HTR-8/SVneo (cell line): ENCODE data around the gene NTM.
"Not testable (repeated sequence)": the region's sequence is repeated elsewhere in the genome, so short reads cannot be mapped to it uniquely, and the experiment has no call there.

Source experiments
- DNase-seq: peaks from one replicate; pipeline ENCODE4 v3.0.0; 2011; ENCODE audit warnings: low spot score, mixed read lengths; ENCODE audit not compliant: insufficient read length
- FAIRE-seq: peaks from 2 replicates; lab custom pipeline; 2011; peaks lifted over from hg19 to GRCh38; lab: Jason Lieb, UNC

The NTM gene

DNA sequence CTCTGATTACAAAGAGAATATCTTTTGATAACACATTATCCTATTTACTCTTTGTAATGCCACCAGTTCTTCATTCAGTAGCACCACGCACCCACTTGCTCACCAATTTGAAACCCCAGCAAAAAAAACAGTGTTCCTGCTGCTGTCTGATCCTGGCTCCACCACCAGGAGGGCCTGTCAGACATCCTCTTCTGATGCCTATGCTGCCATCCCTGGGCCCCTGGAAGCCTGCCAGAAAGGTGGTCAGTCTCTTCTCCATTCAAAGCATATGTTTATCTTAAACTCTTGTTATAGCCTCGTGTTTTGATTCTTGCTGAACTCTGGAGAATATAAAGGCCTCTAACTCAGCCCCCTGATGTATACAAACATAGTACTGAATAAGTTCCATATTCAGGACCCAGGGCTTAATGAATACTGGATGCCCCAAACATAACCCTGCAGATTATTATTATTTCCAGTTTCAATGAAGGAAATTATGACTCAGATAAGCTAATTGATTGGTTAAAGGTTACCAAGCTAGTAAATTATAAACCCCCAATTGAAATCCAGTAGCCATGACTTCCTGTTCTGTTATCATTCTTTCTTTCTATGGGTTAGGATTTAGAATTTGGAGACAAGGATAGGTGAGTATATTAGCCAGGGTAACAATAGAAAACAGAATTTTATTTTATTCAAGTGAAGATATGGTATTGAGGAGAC lies 116.7 kb downstream of the NTM start:
- DNase-seq = no peak
- FAIRE-seq = no peak

DNA sequence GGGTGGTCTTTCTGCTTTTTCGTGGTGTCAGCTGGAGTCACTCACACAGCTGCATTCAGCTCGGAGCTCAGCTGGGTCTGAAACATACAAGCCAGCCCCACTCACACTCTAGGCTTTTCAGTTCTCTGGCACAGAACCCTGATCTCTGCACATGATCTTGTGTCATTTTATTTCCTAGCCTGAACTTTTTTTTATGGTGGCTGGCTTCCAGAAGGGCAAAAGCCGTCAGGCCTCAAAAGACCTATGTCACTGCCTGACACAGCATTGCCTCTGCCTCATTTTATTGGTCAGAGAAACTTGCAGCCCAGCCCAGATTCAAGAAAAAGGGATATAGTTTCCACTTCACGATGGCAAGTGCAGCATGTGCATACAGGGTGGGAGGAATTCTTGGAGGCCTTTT lies 117.8 kb downstream of the NTM start:
- FAIRE-seq (no peak), DNase-seq (no peak)

DNA sequence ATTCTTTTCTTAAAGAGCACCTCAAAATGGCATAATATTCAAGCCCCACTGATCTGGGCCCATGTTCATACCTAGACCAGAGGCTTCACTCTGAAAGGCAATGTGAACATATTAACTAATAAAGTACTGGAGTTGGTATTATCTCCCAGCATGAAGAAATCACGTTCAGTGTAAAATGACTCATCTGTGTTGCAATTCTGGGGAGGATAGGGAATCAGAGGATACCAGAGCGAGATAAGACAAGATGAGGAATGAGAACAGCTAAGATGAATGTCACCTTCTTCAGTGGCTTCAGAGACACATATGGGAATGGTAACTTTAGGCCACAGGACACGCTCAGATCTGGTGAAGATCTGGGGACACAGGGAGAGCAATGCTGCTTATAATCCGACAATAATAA lies 121.1 kb downstream of the NTM start:
- FAIRE-seq (no peak), DNase-seq (no peak)

DNA sequence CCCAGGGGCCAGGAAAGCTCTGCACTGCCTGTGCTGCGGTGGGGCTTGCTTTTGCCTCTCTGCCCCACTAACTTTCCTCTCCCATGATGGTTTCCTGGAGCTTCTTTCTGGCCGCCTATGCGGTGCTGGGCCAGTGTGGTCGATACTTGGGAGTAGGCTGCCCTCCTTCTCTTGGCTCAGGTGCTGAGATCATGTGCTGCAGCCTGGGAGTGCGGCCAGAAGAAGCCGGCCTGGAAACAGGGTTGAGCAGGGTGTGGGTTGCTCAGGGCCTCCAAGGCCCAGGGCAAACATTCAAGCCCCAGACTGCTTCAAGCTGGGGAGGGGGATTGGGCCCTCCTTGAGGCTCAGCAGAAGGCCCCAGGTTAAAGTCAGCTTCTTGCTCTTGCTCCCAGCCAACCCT lies 125.0 kb downstream of the NTM start:
- FAIRE-seq (no peak), DNase-seq (no peak)

DNA sequence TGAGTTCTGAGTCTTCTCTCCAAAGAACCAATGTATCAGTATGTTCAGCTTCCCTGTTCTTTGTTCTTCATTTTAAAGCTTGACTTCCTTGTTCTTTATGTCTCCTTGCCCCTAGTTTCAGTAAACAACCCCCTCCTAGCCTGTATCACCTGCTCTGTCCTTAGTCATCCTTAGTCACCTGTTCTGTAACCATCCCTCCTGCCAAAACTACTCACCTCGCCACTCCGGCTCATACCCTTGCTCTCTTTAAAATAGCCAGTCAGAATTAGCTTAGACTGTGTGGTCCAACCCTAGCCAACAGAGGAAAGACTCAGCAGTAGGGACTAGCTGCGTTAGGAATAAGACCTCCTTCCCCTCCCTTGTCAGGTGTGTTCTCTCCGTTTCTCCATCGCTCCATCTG lies 127.3 kb downstream of the NTM start:
- not testable (repeated sequence) for DNase-seq, FAIRE-seq

DNA sequence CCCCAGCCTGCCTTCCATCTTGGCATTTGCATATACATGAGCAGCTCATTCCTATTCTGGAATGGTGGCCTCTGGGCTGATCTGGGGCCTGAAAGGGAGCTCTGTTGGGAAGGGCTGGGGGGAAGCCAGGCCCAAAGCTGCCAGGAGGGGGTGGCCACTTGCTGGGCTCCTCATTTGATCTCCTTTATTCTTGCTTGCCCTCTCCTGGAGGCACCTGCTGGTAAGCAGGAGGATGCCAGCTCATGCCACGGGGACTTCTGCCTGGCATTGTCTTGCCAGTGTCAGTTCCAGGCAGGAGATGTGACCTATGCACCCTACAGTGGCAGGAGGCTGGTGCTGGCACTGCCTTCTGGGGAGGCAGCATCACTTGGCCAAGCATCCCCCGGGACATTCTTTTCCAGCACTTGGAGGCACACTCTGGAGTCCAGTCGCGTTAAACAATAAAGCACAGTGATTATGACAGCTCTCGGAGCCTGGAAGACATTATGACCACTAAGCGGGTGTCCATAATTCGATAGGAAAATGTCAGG lies 128.3 kb downstream of the NTM start:
- no peak for DNase-seq
- no peak for FAIRE-seq

DNA sequence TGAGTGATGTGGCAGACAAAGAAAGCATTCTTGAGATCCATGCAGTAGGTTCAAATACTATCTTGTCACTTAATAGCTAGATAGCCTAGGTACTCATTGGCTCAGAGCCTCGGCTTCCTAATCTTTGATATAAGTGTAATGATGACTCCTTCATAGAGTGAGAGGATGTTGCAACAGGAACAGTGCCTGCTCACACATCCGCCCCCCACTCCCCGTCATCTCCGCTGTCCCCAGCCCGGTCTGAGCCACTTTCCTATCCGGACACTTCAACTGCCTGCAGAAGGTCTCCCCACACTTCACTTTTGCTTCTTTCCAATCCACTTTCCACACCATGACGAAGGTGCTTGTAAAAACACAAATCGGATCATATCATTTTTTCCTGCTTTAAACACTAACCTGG lies 128.8 kb downstream of the NTM start:
- FAIRE-seq = no peak
- DNase-seq = no peak

DNA sequence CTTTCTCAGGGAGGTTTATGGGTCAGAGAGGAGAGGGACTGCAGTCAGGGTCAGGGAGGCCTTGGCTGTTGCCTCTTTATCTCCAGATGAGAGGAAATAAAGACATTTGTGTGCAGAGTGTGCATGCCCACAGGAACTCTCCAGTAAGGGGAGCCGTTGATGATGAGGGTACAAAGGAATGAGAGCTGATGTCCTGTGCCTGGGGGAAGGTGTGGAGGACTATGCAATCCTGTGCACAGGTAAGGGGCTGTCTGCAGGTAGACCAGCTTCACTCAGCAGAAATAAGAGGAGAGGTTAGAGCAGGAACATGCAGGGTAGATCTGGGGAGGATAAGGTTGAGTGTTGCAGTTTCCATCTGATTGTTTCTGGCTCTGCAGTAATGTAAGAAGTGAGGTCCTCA lies 132.6 kb downstream of the NTM start:
- FAIRE-seq = no peak
- no peak for DNase-seq

DNA sequence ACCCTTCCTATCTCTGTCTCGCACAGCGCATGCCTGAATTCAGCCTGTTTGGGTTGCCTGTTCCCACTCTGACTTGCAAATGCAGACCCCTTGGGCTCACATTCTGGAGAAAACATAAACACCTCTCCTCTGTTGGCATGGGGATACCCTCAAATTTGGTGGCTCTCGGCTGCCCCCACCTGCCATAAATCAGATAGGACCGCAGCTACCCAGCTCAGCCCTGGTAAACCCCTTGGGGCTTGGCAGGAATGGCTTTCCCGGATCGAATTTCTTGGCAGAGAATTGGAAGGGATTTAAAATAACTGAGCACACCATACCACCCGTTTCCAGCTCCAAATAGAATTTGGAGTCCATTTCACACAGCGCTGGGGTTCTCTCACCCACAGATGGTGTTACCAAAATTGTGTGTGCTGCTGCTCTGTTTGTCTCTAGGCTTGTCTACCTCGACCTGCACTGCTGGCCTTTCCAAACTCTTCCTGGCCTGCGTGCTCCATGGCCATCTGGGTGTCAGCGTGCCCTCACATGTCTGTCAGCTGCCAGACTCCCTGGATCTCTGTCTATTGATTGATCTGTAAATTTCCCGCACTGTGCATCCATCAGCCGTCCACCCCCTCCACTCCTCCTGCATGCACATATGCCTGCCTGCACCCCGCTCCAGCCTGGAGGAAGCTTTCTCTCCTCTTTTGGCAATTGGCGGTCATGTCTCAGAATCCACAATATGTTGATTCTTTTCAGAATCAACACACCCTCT lies 134.0 kb downstream of the NTM start:
- DNase-seq = no peak
- FAIRE-seq = no peak

DNA sequence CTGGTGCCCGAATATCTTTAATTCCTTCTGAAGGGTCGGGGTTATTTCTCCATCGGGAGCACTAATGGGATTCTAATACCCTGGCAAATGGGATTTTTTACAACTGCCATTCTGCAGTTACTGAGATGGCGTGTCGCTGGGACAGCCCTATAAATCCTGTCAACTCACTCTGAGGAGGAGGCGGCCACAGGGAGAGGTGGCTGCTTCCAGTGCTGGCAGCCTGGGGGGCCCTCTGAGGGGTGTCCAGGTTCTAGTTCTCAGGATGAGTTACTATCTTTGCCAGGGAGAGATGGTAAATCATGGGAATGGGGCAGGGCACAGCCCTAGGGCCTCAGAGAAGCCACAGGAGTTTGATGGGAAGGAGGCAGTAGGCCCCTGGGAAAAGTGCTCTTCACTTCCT lies 135.9 kb downstream of the NTM start:
- FAIRE-seq = no peak
- no peak for DNase-seq

DNA sequence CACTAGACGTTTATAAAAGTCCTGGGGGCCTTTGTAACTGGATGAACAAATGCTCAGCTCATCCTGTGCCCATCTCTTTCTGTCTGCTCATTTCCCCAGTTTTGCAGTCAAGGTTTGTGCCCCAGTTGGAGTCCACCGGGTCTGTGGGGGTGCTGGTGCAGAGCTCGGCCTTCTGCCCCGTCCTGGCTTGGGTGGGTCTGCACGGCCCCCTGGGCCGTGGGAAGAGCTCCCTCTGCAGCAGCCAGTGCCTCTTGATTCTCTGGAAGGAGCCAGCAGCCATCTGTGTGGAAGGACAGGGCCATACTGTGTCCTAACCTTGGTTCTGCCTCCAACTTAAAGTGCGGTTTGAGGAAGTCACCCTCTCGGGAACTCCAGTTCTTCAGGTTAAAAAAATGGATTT lies 140.2 kb downstream of the NTM start:
- no peak for FAIRE-seq
- DNase-seq = no peak

DNA sequence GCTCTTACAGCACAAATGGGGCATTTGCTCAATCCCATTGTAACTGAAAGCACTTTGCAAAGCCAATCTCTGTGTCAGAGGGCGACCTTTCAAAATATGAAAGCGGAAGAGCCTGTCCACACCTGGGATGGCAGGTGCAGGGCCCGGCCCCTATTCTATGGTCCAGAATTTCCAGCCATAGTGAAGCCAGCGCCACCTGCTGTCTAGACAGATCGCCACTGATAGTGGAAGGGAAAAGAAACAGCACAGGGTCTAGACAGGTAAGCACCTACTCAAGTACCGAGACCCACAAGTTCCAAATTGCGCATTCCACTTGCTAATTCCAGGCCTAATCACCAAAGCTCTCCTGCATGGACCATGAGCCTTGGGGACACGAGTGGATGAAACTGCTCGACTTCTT lies 141.4 kb downstream of the NTM start:
- no peak for DNase-seq
- FAIRE-seq = no peak

DNA sequence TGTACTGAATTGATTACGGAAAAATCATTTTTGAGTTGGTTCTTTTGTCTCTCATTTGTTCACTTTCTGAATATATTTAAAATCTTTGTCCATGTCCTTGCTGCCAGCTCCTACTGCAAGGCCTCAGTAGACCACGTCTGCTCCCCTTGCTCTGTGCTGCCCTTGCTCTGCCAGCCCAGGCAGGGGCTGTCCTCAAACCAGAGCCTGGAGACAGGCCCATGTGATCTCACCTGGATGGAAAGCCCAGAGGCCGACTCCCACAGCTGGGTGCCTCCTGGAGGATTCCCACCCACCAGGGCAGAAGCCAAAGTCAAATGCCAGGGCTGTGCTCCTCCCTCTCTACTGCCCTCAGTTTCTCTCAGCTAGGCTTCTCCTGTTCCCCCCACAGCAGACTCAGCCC lies 141.8 kb downstream of the NTM start:
- DNase-seq = no peak
- no peak for FAIRE-seq

DNA sequence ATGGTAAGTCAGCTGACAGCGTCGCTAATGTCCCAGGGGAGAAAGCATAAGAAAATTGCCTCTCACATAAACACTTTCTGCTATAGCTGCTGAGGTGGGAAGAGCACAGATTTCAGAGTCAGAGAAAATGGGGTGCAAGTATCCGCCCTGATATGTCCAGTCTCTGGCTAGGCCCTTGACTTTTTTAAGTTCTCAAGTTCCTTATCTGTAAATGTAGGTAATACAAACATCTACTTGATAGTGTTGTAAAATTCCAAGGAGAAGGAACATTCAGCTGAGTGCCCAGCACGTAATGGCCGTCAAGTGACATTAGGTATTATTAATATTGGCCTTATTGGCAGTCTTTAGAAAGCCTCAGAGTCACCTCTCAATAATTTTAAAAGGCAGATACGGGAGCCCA lies 143.6 kb downstream of the NTM start:
- DNase-seq (no peak), FAIRE-seq (no peak)

DNA sequence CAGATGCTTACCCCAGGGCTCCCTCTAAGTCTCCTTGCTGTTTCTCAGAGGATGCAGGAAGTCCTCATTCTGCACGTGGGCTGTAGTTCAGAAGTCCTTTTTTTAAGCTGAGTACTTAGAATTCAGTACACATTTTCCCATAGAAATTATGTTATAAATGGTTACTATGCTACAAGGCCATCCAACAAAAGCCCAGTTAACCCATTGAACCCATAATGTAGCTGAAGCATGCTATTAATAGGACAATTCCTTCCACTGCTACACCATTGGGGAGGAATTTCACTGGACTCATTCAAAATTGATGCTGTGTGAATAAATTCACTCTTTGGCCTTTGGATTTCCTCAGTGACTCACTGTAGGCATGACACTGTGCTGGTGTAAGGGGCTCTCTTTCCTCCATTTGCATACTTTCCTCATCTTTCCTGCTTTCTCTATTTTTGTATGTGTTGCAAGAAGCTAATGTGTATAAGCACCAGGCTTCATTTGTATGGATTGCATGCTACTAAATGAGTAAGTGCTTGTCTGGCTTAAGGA lies 148.0 kb downstream of the NTM start:
- no peak for DNase-seq
- FAIRE-seq = no peak

DNA sequence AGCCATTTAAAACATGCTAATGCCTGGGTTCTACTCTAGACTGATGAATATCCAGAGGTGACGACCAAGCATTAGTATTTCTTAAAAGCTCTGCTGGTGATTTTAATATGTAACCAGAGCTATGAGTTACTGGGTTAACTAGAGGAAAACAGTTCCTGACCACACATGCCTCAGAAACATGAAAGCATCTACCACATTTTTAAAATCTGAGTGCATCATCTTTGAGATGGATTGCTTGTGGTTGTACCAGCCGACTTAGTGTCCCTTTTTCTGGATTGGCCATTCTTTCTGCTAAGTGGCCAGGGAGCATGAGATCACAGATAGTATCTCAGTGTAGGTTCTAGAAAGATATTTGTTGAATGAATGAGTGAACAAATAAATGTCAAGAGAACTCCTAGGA lies 152.4 kb downstream of the NTM start:
- DNase-seq = no peak
- FAIRE-seq = no peak

DNA sequence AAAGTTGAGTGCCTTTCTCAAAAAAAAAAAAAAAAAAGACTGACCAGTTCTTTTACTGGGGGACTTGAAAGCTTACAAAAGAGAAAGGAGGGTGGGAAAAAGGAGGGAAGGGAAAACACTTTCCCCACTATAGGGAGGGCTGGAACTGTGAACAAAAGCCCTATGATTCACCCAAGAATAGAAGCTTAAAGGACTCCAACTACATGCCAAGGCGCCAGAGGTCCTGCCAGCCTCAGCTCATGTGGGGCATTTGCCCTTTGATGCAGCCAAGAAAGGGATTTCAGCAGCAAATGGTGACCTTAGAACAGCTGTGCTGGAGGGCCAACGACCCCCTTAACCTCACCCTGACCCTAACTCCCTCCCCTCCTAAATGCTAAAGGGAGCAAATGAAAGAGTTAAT lies 160.0 kb downstream of the NTM start:
- DNase-seq (no peak), FAIRE-seq (no peak)

DNA sequence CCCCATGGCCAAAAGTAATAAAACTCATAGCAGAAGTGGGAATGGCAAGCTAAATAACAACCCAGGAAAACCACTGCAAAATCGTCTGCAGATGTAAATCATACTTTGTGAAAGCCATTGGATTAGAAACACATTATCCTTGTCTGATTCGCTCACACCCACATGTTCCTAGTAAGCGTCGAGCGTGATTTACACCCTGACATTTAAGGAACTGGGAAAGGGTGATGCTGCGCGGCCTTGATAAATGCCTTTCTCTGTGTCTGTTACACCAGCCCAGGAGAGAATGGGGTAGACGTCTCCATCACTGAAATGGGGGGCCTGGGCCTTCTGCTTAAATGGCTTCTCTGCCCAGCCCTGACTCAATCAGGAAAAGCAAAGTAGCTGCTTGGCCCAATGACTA lies 162.7 kb downstream of the NTM start:
- FAIRE-seq (no peak), DNase-seq (no peak)

DNA sequence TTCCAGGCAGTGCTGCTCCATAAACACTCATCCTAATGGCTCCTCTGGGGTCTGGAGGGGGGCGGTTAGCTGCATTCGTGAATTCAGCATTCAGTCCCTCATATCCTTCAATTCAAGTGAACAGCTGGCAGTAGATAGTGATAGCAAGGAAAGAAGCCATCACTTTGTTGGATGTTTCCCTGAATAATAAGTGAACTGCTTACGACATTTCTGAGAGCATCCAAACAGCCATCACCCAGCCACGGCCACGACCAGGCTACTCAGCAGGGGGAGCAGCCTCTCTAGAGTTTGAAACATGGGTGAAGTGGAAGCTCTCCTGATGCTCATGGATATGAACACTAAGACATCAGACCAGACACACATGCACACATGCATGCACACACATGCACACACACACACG lies 163.6 kb downstream of the NTM start:
- FAIRE-seq = no peak

DNA sequence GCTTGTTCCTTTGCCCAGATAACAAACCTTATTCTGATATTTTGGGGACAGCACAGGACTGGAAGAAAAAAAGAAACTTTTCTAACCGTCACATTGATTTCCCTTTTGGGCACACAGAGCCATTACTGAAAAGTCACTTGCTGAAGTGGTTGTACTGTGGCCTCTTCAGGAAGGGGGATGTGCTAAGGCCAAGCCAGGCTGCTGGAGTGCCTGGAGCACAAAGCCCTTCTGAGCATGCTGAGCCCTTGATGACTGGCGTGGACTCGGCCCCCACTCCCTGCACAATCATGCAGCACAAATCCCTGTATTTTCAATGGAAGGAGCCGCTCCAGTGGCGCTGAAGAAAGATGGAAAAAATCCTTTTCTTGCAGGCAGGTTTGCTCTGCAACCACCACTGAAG lies 164.2 kb downstream of the NTM start:
- DNase-seq (no peak), FAIRE-seq (no peak)

More for the DNA sequence above, 163.6 kb downstream of the NTM start:
- DNase-seq = no peak

DNA sequence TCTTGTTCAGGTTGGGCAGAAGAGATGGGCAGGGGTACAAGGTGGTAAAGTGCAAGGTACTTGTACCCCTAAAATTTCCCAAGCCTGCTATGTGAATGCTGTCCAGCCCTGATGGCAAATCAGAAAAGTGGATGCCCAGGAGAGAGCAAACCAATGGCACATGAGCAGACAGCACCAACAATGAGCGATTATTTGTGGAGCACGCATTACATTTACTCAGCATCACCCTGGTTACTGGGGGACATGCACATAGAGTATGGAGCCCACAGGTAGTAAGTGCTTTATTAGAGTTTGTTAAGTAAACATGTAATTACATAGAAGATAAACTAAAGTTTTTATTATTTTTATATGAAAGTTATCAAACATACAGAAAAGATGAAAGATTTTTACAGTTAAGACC lies 165.7 kb downstream of the NTM start:
- FAIRE-seq (no peak), DNase-seq (no peak)

DNA sequence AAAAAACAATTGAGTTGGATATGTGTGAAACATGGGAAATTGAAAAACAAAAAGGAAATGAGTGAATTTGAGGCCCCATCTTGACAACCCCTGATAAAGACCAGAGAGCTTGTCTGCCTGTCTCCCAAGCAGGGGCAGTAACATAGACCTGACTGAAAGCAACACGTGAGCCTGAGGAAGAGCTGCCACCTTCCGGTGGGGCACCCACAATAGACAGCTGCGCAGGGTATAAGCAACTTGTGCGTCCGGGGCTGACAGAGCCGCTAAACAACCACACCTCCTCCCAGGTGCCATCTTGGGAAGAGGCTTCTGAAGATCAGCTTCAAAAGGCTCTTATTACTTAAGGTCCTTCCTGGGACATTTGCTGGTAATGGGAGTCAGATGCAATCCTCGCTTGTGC lies 166.8 kb downstream of the NTM start:
- no peak for DNase-seq
- FAIRE-seq = no peak
